Measurements from ENCODE around the gene CLGN. TPM values are rescaled to one million over a fixed set of nuclear protein-coding genes. Genes with fewer than 3 reads are reported as not detected.

CLGN gene
- total RNA-seq, 1 donor from 2014 or later = 10.8 TPM

- Mint-ChIP-seq H3K27me3 (no peaks in the 10 kb centered on the region), H3K4me1 (ENCODE audit: low read depth) (peaks cover 34% of the 10 kb centered on the region), H3K36me3 (ENCODE audit: insufficient read depth) (peaks cover 4% of the 10 kb centered on the region), H3K27ac (peak overlapping the region; percentile 99), H3K4me3 (ENCODE audit: low read depth) (no peak overlapping the region), H3K9me3 (ENCODE audit: low read depth) (no peaks in the 10 kb centered on the region)
- DNase-seq (ENCODE audit: low spot score, unreplicated experiment) = no peak
- no peak for TF ChIP-seq CTCF (IDR thresholded peaks at IDR 0.05; ENCODE audit: unreplicated experiment)
These were observed 53.3 kb downstream of the CLGN start for GRCh38 chr4:140374130-140374477.

DNA sequence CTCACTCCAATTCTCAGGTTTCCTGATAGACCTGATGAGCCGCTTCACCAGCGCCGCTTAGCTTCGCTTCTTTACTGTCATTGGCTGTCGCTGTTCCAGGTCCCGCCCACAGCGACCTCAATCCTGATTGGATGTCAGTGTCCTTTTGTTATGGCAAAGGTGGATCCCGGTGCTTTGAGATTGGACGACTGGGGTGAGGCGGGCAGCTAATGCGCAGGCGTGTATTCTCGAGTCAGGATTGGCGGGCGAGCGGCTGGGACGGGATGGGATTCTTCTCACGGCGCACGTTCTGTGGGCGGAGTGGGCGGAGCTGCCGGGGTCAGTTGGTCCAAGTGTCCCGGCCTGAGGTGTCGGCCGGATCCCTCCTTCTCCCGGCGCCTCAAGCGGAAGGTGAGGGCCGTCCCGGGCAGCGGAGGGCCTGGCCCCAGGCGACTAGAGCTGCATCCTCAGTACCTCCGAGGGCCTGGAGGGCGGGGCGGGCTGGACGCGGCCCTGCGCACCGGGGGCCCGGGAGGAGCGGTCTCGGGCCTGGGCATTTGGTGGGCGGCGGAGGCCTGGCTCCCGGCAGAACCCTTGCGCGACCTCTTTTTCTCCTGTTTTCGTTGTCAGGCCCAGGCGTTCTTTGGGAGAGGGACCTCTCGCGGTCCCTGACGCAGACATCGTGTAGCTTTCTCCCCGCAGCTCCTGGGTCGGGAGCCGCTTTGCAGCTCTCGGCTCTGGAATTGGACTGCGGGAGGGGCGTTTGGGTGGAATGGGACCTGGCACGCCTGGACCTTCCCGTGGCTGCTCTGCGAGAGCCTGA is 53.9 kb downstream of the CLGN start, which contains the start of gene SCOC:
Gene SCOC, plus strand, starts transcription at position 319 of the 802 bp plus-strand sequence. CDS start 5,525 bp downstream, outside the sequence.
- TF ChIP-seq CTCF (IDR thresholded peaks at IDR 0.05; ENCODE audit: unreplicated experiment) = no peak
- DNase-seq (ENCODE audit: low spot score, unreplicated experiment) = peak; percentile 97
- H3K9me3 Mint-ChIP-seq (ENCODE audit: low read depth) = no peaks in the 10 kb centered on the region
- H3K4me3 Mint-ChIP-seq (ENCODE audit: low read depth) = no peak within 1 kb of the TSS
- peak within 1 kb of the TSS; percentile 99 for H3K27ac Mint-ChIP-seq
- peaks cover 4% of the 10 kb centered on the region for H3K36me3 Mint-ChIP-seq (ENCODE audit: insufficient read depth)
- H3K27me3 Mint-ChIP-seq = no peaks in the 10 kb centered on the region
- peaks cover 34% of the 10 kb centered on the region for H3K4me1 Mint-ChIP-seq (ENCODE audit: low read depth)

DNA sequence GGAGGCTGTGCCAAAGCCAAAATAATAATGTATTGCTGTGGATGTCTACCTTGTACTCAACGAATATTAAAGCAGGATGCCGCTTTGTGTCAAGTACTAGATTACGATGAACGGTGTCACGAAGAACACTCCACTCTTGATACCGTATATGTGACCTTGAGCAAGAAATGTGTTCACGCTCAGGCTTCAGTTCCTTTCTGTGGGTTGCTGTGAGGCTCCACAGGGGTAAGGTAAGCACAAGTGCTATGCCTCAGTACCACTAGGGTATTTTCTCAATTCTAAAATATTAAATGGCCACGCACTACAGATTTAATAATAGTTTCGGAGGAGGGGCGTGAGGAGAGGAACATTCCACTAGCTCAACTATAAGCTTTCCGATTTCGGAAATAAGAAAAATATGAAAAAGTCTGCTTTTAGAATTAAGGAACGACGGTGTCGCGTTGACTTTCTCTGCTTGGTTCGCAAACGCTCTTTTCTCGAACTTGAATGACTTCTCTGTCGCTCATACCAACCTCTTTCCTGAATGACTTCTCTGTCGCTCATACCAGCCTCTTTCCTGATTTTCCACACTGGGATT is 54.6 kb downstream of the CLGN start:
- no peak overlapping the region for H3K4me3 Mint-ChIP-seq (ENCODE audit: low read depth)
- peak; percentile 37 for TF ChIP-seq CTCF (IDR thresholded peaks at IDR 0.05; ENCODE audit: unreplicated experiment)
- H3K27me3 Mint-ChIP-seq = no peaks in the 10 kb centered on the region
- H3K27ac Mint-ChIP-seq = no peak overlapping the region
- peaks cover 34% of the 10 kb centered on the region for H3K4me1 Mint-ChIP-seq (ENCODE audit: low read depth)
- no peak for DNase-seq (ENCODE audit: low spot score, unreplicated experiment)
- no peaks in the 10 kb centered on the region for H3K9me3 Mint-ChIP-seq (ENCODE audit: low read depth)
- H3K36me3 Mint-ChIP-seq (ENCODE audit: insufficient read depth) = peaks cover 6% of the 10 kb centered on the region

- Mint-ChIP-seq H3K4me1 (ENCODE audit: low read depth) (peaks cover 6% of the 10 kb centered on the region), H3K27ac (no peak overlapping the region), H3K4me3 (ENCODE audit: low read depth) (no peak overlapping the region), H3K27me3 (no peaks in the 10 kb centered on the region), H3K9me3 (ENCODE audit: low read depth) (no peaks in the 10 kb centered on the region), H3K36me3 (ENCODE audit: insufficient read depth) (peaks cover 6% of the 10 kb centered on the region)
- no peak for TF ChIP-seq CTCF (IDR thresholded peaks at IDR 0.05; ENCODE audit: unreplicated experiment)
- DNase-seq (ENCODE audit: low spot score, unreplicated experiment) = no peak
These were observed 58.8 kb downstream of the CLGN start for GRCh38 chr4:140368686-140369085.

- DNase-seq (ENCODE audit: low spot score, unreplicated experiment) = no peak
- no peaks in the 10 kb centered on the region for H3K9me3 Mint-ChIP-seq (ENCODE audit: low read depth)
- H3K27me3 Mint-ChIP-seq = no peaks in the 10 kb centered on the region
- H3K4me3 Mint-ChIP-seq (ENCODE audit: low read depth) = no peak overlapping the region
- no peak for TF ChIP-seq CTCF (IDR thresholded peaks at IDR 0.05; ENCODE audit: unreplicated experiment)
- peaks cover 6% of the 10 kb centered on the region for H3K4me1 Mint-ChIP-seq (ENCODE audit: low read depth)
- H3K27ac Mint-ChIP-seq = peak overlapping the region; percentile 41
- H3K36me3 Mint-ChIP-seq (ENCODE audit: insufficient read depth) = peaks cover 6% of the 10 kb centered on the region
These were observed 59.7 kb downstream of the CLGN start for GRCh38 chr4:140367738-140368137.
